ENCODE data around the gene LBHD2. TPM values are rescaled to one million over a fixed set of nuclear protein-coding genes. Genes with fewer than 3 reads are reported as not detected.

Gene LBHD2
- total RNA-seq, 1 donor from 2014 or later: not detected

GRCh38 chr14:103088921-103089320, 4.9 kb downstream of the LBHD2 start:
- intact Hi-C loops (cut with micrococcal nuclease): no loop called here
- DNase-seq (peak; percentile 13), ATAC-seq (no peak)

DNA sequence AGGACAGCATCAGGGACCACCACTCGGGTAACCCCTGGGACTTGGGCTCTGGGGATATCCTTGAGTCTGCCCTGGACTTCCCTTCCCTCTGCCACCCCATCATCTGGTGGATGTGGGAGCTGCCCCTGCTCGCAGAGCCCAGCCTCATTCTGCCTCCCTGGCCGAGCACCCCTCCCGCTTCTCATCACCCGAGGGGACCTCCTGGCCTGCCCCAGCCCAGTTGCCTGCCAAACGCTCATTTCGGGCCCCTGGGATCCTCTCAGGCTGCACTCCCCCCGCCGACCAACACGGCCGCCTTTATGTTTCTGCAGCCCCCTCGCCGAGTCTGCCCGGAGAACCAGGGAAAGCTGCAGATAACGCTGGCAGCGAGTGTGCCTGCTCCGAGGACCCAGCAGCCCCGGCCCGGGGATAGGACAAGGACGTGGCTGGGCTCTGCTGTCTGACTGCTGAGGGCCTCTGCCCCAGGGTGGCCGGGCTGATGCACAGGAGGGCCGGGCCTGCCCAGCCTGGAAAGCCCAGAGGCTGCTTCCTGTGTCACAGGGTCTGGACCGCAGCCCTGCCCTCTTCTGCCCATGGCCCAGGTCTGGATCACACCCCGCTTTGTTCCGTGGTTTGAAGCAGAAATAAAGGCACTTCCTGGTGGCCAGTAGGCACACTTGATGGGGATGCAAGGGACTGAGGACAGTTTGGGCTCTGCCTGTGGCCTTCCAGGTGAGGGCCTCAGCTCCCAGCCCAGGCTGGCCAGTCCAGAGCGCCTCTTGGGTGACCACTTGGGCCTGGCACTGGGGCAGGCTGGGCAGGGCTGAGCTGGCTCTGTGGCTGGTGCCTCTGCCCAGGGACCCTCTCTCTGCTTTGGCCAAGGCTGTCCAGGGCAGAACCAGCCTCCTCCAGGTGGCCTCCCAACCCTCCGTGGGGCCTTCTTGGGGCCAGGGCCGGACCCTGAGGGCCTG, 5.7 kb downstream of the LBHD2 start:
- ATAC-seq: no peak
- intact Hi-C loops (cut with micrococcal nuclease): no loop called here
- DNase-seq: peak; percentile 25

GRCh38 chr14:103090481-103091020, 6.5 kb downstream of the LBHD2 start:
- DNase-seq (peak; percentile 2), ATAC-seq (no peak)
- intact Hi-C loops (cut with micrococcal nuclease): no loop called here

- ATAC-seq (peak; percentile 83), DNase-seq (peak; percentile 81)
- intact Hi-C loops (cut with micrococcal nuclease): no loop called here
These were observed 7.3 kb downstream of the LBHD2 start for GRCh38 chr14:103091041-103091882.

DNA sequence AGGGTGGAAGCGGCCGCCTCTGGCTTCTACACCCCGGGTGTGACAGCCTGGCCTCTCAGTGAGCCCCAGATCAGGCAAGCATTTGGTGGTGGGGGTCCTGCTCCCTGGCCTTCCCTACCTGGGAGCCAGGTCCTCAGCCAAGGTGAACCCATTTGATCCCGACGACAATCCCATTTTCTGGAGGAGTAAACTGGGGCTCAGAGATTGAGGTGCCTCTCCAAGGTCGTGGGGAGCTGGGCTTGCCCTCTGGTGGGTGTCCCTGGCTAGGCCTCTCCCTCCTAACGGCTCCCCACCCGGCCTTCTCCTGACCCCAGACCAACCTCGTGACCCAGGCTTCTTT, 7.8 kb downstream of the LBHD2 start:
- intact Hi-C loops (cut with micrococcal nuclease): no loop called here
- DNase-seq: no peak
- no peak for ATAC-seq

- ATAC-seq: no peak
- intact Hi-C loops (cut with micrococcal nuclease): no loop called here
- peak; percentile 26 for DNase-seq
These were observed 9.9 kb downstream of the LBHD2 start for GRCh38 chr14:103093856-103094405.

- peak; percentile 42 for DNase-seq
- ATAC-seq: peak; percentile 56
- intact Hi-C loops (cut with micrococcal nuclease): no loop called here
These were observed 10.6 kb downstream of the LBHD2 start, which contains the start of gene EXOC3L4 for GRCh38 chr14:103094406-103095209. TSS of gene EXOC3L4 (plus strand) at chr14:103094725. CDS start at chr14:103100220, 5,495 bp downstream.

GRCh38 chr14:103095210-103095778, 11.3 kb downstream of the LBHD2 start:
- peak; percentile 16 for DNase-seq
- no peak for ATAC-seq
- intact Hi-C loops (cut with micrococcal nuclease): no loop called here

- intact Hi-C loops (cut with micrococcal nuclease): no loop called here
- DNase-seq: no peak
- ATAC-seq: no peak
These were observed 12.4 kb downstream of the LBHD2 start for GRCh38 chr14:103096387-103096786.

- ATAC-seq (no peak), DNase-seq (peak; percentile 10)
- intact Hi-C loops (cut with micrococcal nuclease): no loop called here
These were observed 13.4 kb downstream of the LBHD2 start for GRCh38 chr14:103097244-103097993.

- DNase-seq (peak; percentile 15), ATAC-seq (no peak)
- intact Hi-C loops (cut with micrococcal nuclease): no loop called here
These were observed 14.3 kb downstream of the LBHD2 start for GRCh38 chr14:103097994-103098957.

GRCh38 chr14:103099081-103099732, 15.2 kb downstream of the LBHD2 start:
- peak; percentile 29 for DNase-seq
- no peak for ATAC-seq
- intact Hi-C loops (cut with micrococcal nuclease): no loop called here

DNA sequence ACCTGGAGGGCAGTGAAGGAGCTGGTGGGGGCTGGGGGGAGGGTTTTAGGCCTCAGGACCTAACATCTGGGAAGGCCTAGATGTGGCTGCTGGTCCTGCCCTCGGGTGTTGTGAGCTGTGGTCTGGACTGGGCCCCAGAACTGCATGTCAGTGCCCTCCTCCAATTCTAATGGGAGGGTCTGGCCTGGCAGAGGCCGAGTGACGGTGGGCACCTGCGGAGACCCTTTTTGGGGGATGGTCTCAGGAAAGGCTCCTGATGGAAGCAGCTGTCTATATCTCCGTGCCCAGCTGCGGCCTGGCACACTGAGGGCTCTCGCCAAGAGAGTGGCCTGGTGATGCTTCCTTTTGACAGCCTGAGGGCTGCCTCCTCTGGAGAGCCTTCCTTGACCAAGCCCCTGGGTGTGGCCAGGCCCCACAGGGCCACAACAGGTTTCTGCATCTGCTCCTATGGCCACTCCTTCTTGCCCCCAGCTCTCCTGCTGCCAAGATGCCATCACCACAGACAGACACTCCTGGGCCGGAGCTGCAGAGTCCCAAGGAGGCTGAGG, 15.8 kb downstream of the LBHD2 start:
- DNase-seq (peak; percentile 12), ATAC-seq (no peak)
- intact Hi-C loops (cut with micrococcal nuclease): loop anchor here (10.0 kb wide), 1 partner anchor 85 kb away; no protein-coding TSS in a partner anchor

DNA sequence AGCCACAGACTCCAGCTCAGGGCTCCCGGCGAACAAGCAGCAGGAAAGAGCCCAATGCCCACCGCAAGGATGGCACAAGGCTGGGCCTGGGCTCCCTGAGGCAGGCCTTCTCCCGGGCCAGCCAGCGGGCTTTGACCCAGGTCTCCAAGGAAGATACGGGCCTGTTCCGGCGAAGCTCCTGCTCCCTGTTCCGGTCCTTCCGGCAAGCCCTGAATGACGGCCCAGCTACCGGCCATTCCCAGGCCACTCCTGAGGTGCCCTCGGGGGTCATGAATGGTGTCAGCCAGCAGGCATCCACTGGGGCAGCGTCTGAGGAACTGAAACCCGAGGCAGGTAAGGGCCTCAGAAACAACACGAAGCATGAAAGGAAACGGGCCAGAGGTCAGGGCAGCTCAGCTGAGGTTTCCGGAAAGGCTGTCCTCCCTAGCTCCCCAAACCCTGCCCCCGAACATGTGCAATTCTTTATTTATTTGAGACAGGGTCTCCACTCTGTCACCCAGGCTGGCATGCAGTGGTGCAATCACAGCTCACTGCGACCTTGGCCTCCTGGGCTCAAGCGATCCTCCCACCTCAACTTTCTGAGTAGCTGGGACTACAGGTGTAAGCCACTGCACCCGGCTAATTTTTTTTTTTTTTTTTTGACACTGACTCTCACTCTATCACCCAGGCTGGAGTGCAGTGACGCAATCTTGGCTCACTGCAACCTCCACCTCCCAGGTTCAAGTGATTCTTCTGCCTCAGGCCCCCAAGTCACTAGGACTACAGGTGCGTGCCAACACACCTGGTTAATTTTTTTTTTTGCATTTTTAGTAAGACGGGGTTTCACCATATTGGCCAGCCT, 16.5 kb downstream of the LBHD2 start:
- DNase-seq (peak; percentile 20), ATAC-seq (no peak)
- intact Hi-C loops (cut with micrococcal nuclease): loop anchor here (10.0 kb wide), 1 partner anchor 84 kb away; no protein-coding TSS in a partner anchor

Data from left ventricle myocardium superior (tissue), 1 donor.